HT-29 (cell line): ENCODE data around the gene SPTBN4. TPM values are rescaled to one million over a fixed set of nuclear protein-coding genes. Genes with fewer than 3 reads are reported as not detected.
"Not testable (repeated sequence)": the region's sequence is repeated elsewhere in the genome, so short reads cannot be mapped to it uniquely, and the experiment has no call there.

Source experiments
- DNase-seq: peaks from one replicate; pipeline ENCODE4 v3.0.0-alpha.2; 2015; ENCODE audit warnings: low spot score
- total RNA-seq: library from RNA; depleted of rRNA; stranded (reverse); fragments of >200 nt; shearing (Covaris generic); gene quantifications from 2 replicates; pipeline ENCODE4 v1.2.3, GENCODE V29; 2014

Gene SPTBN4
- total RNA-seq, 1 experiment from 2014 or later, result 1.3 TPM

GRCh38 chr19:40502647-40503319, 36.0 kb downstream of the SPTBN4 start:
- peak; percentile 88 for DNase-seq

- DNase-seq, result peak; percentile 30
Measured at GRCh38 chr19:40503320-40503695, 36.5 kb downstream of the SPTBN4 start.

GRCh38 chr19:40506099-40506498, 39.3 kb downstream of the SPTBN4 start:
- no peak for DNase-seq

GRCh38 chr19:40507892-40508291, 41.1 kb downstream of the SPTBN4 start:
- no peak for DNase-seq

GRCh38 chr19:40508739-40509260, 42.0 kb downstream of the SPTBN4 start:
- no peak for DNase-seq

- no peak for DNase-seq
Measured at GRCh38 chr19:40510526-40511115, 43.8 kb downstream of the SPTBN4 start.

- DNase-seq, result no peak
Measured at GRCh38 chr19:40511487-40511886, 44.7 kb downstream of the SPTBN4 start.

GRCh38 chr19:40512110-40512472, 45.3 kb downstream of the SPTBN4 start:
- DNase-seq, result no peak

GRCh38 chr19:40512473-40513344, 45.9 kb downstream of the SPTBN4 start:
- DNase-seq, result no peak

GRCh38 chr19:40513345-40513678, 46.5 kb downstream of the SPTBN4 start:
- DNase-seq, result no peak

GRCh38 chr19:40513741-40514315, 47.0 kb downstream of the SPTBN4 start:
- DNase-seq, result no peak

GRCh38 chr19:40517248-40517647, 50.4 kb downstream of the SPTBN4 start:
- DNase-seq, result no peak

GRCh38 chr19:40519352-40520322, 52.8 kb downstream of the SPTBN4 start:
- no peak for DNase-seq

- DNase-seq, result peak; percentile 43
Measured at GRCh38 chr19:40521276-40521675, 54.5 kb downstream of the SPTBN4 start.

GRCh38 chr19:40521900-40522299, 55.1 kb downstream of the SPTBN4 start:
- DNase-seq, result not testable (repeated sequence)

GRCh38 chr19:40523322-40524047, 56.7 kb downstream of the SPTBN4 start:
- peak; percentile 92 for DNase-seq

GRCh38 chr19:40524133-40524549, 57.3 kb downstream of the SPTBN4 start:
- no peak for DNase-seq

GRCh38 chr19:40524655-40525054, 57.9 kb downstream of the SPTBN4 start:
- DNase-seq, result no peak

- DNase-seq, result no peak
Measured at GRCh38 chr19:40525234-40526051, 58.6 kb downstream of the SPTBN4 start.
